HFF-Myc (cell line): ENCODE data around the gene TNS4.

Source experiments
- DNase-seq: peaks from one replicate; pipeline ENCODE4 v3.0.0-alpha.2; 2011; ENCODE audit warnings: low read depth; ENCODE audit errors: extremely low read depth
- H3K4me3 ChIP-seq: replicated peaks from 2 replicates; pipeline ENCODE4 v1.5.1; 2011; ENCODE audit warnings: low read depth, mild to moderate bottlenecking, control low read depth, low read length
- CTCF ChIP-seq: IDR thresholded peaks from 2 replicates; pipeline ENCODE4 v1.5.1; 2012; ENCODE audit warnings: mild to moderate bottlenecking, low read depth, low read length, control low read depth; ENCODE audit errors: missing control alignments

TNS4 gene

GRCh38 chr17:40545660-40546059 is 44.2 kb upstream of the TNS4 start:
- no peak overlapping the region for H3K4me3 ChIP-seq
- TF ChIP-seq CTCF, result no peak
- no peak for DNase-seq

- no peak overlapping the region for H3K4me3 ChIP-seq
- no peak for DNase-seq
- TF ChIP-seq CTCF, result no peak
These were observed 41.4 kb upstream of the TNS4 start for GRCh38 chr17:40542558-40543411.

- no peak for DNase-seq
- no peak overlapping the region for H3K4me3 ChIP-seq
- TF ChIP-seq CTCF, result no peak
These were observed 40.6 kb upstream of the TNS4 start for GRCh38 chr17:40541873-40542557.

- no peak overlapping the region for H3K4me3 ChIP-seq
- no peak for TF ChIP-seq CTCF
- no peak for DNase-seq
These were observed 39.8 kb upstream of the TNS4 start for GRCh38 chr17:40541060-40541872.

- no peak for TF ChIP-seq CTCF
- H3K4me3 ChIP-seq, result no peak overlapping the region
- no peak for DNase-seq
These were observed 39.0 kb upstream of the TNS4 start for GRCh38 chr17:40540448-40540847.

- H3K4me3 ChIP-seq, result no peak overlapping the region
- DNase-seq, result no peak
- no peak for TF ChIP-seq CTCF
These were observed 38.4 kb upstream of the TNS4 start for GRCh38 chr17:40539711-40540411.
